ENCODE data around the gene NLE1.

- TF ChIP-seq POLR2A (IDR thresholded peaks at IDR 0.05) (no peak), CTCF (IDR thresholded peaks at IDR 0.05) (no peak), POLR2AphosphoS5 (IDR thresholded peaks at IDR 0.05; ENCODE audit: insufficient read depth in 1 of 2, low read depth in 1 of 2) (no peak)
These were observed 12.4 kb upstream of the NLE1 start for GRCh38 chr17:35154196-35155165.
